GM18519 (cell line): ENCODE data around the gene ATRX.
"Not testable (repeated sequence)": the region's sequence is repeated elsewhere in the genome, so short reads cannot be mapped to it uniquely, and the experiment has no call there.

Source experiments
- ATAC-seq: cut with Tn5 transposase; IDR thresholded peaks from one replicate; pipeline ENCODE4 v1.9.1; 2021; ENCODE audit warnings: mild to moderate bottlenecking, moderate library complexity; ENCODE audit not compliant: unreplicated experiment, low FRiP score

ATRX gene

DNA sequence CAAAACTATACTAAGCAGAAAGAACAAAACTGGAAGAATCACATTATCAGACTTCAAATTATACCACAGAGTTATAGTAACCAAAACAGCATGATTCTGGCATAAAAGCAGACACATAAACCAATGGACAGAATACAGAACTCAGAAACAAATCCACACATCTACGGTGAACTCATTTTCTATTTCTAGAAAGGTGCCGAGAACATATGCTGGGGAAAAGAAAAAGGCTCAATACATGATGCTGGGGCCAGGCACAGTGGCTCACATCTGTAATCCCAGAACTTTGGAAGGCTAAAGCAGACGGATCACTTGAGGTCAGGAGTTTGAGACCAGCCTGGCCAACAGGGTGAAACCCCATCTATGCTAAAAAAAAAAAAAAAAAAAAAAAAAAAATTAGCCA, 52.7 kb downstream of the ATRX start:
- no peak for ATAC-seq

DNA sequence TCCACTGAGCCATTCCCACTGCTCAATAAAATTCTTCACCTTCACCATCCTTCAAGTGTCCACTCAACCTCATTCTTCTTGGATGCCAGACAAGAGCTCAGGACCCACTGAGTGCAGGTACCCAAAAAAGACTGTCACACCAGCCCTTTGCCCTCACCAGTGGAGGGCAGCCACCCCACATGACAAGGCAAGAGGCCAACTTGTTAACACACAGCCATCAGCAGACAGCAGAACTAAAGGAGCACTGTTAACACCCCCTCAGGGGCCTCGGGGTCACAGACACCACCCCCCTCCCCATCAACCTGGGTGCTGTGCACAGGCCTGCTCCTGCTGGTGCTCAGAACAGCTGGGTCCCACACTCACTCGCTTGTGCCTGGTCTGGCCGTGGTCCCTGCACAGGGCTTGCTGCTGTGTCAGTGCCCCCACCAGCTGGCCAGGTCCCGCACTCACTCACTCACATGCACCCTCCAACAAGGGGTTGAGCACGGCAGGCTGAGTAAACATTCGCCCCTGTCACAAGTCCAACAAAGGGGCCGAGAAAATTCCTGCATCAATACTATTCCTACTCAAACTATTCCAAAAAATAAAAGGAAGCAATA, 54.1 kb downstream of the ATRX start:
- no peak for ATAC-seq

DNA sequence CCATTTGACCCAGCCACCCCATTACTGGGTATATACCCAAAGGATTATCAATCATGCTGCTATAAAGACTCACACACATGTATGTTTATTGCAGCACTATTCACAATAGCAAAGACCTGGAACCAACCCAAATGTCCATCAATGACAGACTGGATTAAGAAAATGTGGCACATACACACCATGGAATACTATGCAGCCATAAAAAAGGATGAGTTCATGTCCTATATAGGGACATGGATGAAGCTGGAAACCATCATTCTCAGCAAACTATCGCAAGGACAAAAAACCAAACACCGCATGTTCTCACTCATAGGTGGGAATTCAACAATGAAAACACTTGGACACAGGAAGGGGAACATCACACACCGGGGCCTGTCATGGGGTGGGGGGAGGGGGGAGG, 59.9 kb downstream of the ATRX start:
- not testable (repeated sequence) for ATAC-seq

DNA sequence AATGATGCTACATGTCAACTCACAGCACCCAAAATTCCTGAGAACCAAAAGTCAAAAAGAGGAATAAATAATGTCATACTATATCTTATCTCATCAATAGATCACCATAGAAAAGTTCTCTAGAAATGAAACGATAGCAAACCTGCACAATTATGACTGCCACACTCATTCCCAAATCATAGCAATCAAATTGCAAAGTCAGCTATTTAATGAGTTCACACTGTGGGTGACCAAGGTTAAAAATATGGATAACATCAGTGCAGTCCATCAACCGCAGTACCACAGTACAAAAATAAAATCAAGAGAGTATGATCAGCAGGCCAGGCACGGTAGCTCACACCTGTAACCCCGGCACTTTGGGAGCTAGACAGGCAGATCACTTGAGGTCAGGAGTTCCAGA, 62.3 kb downstream of the ATRX start:
- ATAC-seq: no peak

DNA sequence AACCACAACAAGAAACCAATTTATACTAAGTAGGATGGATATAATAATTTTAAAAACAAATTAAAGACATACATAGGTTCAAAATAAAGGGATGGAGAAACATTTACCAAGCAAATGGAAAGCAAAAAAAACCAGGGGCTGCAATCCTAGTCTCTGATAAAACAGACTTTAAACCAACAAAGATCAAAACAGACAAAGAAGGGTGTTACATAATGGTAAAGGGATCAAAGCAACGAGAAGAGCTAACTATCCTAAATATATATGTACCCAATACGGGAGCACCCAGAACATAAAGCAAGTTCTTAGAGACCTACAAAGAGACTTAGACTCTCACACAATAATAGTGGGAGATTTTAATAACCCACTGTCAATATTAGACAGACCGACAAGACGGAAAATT, 66.6 kb downstream of the ATRX start:
- ATAC-seq: no peak

DNA sequence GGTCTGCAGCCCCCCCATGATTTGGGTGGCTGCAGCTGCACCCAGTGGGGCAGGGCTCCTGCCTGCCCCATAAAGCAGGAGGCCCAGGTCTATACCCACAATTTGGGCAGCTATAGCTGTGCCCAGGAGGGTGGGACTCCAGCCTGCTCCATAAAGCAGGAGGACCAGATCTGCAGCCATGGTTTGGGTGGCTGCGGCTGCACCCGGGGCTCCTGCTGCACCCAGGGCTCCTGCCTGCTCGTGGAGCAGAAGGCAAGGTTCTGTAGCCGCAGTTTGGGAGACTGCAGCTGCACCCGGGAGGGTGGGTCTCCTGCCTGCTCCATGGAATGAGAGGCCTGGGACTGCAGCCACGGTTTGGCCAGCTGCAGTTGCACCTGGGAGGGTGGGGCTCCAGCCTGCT, 81.1 kb downstream of the ATRX start:
- no peak for ATAC-seq

DNA sequence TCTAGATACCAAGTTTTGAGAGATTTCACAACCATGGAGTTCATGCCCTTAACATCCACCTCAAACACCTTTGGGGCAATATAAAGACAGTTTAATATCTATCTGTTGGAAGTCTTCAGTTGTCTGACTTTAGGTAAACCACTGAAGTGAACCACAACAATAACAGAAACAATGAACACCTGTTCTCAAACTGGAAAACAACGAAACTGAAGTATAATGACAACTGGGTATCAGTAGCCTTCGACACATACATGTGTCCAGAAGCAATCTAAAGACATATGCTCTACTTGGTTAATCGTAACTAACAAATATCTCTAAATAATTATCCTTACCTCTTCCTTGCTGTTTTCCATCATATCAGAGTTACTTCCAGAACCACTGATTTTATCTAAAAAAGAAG, 87.8 kb downstream of the ATRX start:
- ATAC-seq: no peak

DNA sequence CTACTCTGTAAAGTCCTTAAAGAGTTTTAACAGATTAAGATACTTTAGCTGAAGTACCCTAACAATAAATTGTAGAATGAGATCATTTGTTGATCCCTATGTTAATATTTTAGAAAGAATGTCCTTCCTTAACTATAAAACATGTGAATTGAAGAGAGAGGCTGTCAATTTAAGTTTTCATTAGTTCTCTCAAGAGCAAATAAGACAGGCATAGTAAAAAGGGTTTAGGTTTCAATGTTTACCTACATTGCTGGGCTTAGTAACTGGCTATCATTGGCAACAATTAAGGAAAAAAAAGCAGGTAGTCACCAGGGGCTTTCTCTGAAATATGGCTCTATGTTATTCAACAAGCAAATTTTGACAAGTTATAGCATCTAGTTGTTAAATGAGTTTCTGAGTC, 91.5 kb downstream of the ATRX start:
- no peak for ATAC-seq

DNA sequence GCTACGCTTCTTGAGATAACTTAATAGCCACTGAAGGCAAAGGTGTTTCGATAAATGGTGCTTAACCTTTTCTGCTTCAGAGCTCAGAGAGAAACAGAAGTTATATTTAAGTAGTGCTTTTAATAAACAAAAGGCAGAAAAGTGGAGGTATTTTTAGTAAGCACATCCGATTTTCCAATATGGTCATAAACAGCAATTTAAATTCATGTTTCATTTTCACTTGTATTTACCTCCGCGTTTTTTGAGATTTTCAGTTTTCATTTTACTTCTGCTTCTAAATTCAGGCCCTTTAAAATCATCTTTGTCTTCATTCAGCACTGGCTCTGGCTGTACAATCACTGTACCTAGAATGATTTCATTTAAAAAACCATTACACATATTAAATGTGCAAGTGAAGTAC, 92.4 kb downstream of the ATRX start:
- ATAC-seq: peak; percentile 51

DNA sequence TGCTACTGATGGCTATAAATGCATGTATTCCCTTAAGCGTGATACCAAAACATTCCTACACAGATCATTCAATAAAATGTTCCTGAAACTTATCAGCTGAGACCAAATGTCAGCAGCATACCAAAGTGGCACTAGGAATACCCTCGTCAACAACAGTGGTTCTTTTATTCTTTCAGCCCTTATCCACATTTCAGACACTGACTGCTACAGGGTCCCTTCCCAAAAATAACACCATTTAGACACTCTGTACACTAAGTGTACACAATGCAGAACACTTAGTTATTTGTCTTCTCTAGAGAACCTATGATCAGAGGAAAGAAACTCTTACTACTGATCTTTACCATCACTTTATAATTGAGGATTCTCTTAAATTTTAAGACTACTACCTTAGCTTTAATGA, 94.1 kb downstream of the ATRX start:
- no peak for ATAC-seq

DNA sequence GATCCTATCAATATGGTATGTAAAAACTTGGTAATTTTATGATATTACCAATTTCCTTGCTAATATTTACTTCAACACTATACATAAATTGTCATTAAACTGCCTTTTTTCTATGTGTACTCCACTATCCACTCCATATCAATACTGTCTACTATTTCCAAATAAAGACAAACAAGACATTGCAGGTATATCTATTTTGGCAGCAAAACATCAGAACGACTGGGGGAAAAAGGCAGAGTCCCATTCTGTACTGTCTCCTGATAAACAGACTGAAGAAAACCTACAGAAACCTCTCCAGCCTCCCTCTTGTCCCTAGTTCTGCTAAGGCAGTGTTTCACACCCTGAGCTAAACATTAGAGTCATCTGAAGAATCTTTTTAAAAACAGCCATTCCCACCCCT, 96.6 kb downstream of the ATRX start:
- ATAC-seq: no peak

DNA sequence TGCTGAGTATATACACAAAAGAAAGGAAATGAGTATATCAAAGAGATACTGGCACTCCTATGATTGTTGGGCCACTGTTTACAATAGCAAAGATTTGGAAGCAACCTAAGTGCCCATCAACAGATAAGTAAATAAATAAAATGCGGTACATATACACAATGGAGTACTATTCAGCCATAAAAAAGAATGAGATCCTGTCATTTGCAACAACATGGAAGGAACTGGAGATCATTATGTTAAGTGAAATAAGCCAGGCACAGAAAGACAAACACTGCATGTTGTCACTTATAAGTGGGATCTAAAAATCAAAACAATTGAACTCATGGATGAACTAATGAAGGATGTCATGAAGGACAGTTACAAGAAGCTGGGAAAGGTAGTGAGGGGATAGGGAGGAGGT, 100.3 kb downstream of the ATRX start:
- not testable (repeated sequence) for ATAC-seq

DNA sequence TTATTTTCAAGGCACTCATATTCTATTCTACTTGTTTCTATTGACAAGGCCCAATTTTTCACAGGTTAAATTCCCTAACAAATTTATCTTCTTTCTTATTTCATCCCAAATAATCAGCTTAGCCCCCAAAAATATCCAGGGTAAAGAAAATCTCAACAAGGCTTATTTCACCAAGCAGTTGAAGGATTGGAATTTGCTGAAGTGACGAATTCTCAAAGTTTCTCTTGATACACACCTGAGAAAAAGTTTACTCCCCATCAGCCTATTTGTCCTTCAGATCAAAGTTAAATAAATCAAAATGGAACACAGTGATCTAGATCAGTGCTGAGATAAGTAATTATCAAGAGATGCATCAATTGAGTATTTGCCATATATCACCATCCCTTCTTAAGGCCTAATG, 106.9 kb downstream of the ATRX start:
- no peak for ATAC-seq

DNA sequence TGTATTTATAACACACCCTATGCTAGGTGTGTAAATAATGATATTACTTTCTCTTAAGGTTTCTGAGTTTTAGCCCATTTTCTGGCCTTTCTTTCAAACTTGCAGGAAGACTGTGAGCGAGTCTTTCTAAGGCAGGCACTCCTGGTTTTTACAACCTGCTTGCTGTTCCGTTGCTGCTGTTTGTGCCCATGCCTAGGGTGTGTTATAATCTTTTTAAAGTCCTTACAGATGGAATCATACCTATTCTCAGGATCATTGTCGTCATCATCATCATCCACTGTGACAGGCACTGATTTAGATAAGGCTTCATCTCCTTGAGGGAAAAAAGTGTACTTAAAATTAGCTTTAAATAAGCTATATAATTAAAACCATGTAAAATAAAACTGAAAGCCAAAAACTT, 110.0 kb downstream of the ATRX start:
- ATAC-seq: no peak

DNA sequence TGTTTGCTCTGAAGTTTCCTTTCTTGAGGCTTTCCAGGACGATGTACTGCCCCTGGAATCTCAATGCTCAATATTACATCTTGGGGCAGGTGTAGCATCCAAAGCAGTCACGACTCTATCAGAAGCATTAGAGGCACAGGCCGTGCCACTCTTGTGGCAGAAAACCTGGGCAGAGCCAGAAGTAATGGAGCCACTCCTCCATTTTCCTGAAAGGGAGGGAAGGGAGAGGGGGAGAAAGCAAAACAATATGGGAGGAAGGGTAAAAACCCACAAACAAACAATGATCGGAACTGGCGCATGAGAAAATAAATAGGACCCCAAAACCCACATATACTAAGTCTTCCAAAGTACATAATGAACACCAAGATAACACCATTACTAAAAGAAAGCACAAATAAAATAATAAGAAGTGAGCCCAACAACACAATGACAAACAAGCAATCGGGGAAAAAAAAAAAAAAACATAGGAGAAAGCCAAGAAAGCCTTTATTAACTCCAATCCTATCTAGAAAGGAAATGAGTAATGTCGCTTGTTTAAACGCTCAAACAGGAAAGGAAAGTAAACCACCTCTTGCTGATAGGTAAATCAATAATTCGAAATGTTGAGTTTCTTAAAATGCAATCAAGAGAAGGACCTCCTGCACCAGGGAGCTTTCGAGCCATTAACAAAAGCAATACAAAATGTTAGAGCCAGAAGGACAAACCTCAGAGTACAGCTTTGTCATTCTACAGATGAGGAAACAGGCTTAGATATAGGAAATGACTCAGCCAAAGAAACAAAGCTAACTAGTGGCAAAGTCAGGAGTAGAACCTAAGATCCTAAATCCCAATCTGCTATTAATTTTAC, 117.4 kb downstream of the ATRX start:
- no peak for ATAC-seq

DNA sequence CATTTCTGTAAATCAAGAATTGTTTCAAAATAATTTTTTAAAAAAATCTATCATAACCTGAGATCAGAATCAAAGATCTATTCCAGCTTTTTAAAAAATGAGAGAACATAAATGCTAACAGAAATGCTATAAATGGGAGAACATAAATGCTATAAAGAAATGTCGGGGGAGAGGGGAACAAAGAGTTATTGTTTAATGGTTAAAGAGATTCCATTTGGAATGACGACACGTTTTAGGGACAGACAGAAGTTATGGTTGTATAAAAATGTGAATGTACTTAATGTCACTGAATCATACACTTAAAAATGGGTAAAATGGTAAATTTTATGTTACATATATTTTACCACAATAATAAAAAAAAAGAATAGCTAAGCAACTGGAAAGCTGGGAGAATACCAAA, 127.1 kb downstream of the ATRX start:
- no peak for ATAC-seq

DNA sequence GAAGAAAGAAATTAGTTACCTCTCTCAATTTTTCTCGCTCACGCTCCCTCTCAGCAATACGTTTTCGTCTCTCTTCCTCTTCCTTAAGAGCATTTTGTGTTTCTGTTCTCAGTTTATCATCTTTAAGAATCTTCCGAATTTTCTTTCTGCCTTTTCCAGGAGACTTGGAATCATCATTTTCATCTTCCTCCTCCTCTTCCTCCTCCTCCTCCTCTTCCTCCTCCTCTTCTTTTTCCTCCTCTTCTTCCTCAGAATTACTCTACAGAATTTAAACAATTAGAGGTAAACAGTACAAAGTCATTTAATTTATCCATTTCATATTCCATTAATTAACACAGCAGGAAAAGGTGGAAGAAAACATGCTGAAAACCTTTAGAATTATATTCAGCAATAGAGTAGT, 133.9 kb downstream of the ATRX start:
- no peak for ATAC-seq

DNA sequence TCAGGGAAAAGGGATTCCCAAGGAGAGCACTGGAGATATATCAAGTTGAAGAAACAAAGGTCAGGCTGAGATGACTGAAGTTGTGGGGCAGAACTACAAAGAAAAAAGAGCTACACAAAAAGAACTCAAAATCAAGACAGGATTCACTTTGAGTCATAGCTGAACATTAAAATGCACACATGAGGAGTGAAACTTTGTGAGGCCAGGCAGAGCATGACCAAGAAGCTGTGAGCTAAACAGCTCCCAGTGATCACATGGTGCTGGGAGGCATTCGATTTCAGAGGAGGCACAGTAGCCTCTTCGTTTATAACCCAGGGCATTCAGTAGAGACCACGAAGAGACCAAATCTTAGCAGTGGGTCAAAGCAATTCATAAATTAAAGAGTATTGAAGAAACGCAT, 145.3 kb downstream of the ATRX start:
- no peak for ATAC-seq

DNA sequence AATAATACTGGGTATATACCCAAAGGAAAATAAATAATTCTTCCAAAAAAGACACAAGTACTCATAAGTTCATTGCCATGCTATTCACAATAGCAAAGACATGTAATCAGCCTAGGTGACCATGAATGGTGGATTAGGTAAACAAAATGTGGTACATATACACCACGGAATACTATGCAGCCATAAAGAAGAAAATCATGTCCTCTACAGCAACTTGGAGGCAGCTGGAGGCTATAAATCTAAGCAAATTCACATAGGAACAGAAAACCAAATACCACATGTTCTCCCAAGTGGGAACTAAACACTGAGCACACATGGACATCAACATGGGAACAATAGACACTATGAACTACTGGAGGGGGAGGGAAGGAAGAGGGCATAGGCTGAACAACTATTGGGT, 146.2 kb downstream of the ATRX start:
- no peak for ATAC-seq

DNA sequence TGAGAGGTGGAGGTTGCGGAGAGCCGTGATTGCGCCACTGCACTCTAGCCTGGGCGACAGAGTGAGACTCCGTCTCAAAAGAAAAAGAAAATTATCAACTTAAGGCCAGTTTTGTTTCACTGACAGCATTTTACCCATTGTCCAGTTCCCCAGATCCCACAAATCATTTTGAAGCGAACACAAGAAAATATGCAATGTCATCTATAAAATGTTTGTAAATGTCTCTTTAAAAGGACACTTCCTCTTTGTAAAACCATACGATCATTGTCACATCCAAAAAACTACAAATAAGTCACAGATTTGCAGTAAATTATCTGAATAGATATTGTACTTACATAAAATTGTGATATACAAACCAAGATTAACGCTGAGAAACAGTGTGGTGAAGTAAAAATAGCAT, 147.6 kb downstream of the ATRX start:
- ATAC-seq: no peak

DNA sequence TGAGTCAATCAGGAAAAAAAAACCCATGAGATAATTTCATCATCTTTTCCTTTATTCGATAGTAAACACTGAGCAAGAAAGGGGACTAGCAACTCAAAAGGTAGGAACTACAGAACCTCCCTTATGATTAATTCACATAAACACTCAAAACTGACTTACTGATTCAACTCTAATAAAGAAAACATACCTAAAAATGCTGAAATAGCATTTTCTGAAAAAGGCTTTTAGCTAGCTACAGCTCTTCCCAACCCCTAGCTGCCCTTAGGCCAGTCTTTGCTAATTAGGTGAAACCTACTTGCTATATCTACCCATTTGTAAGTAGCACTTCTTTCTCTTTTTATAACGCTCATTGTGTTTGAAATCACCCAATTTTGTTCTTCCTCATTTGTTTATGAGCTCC, 150.6 kb downstream of the ATRX start:
- ATAC-seq: no peak

DNA sequence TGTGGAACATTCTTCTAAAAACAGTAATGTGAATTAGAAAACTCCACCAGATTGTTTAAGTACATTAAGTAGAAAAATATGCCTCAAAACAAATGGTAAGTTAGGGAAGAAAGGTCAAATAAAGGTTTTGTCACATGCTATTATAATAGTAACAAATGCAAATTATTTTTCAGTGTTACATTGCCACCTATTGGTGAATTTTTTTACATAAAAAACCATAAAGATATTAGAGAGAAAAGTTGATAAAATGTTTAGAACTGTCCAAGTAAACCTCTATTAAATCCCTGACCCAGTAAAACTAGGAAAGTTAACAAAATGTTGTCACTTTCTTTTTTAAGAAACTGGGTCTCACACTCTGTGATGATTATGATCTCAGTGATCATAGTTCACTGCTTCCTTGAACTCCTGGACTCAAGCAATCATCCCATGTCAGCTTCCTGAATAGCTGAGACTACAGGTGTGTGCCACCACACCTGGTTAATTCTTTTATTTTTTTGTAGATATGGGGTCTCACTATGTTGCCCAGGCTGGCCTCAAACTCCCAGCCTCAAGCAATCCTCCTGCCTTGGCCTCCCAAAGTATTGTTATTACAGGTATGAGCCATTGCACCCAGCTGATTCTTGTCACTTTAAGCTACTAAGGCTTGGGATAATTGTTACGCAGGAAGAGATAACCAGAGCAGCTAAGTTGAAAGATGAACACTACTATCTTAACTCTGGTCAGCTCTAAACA, 157.6 kb downstream of the ATRX start:
- ATAC-seq: no peak
